HL-60 (cell line): ENCODE measurements around the gene GPS2.

ENCODE experiments used
- DNase-seq, 2 experiments: peaks; one replicate each; pipeline ENCODE4 v3.0.0-alpha.2; 2010 to 2020; ENCODE audit warnings: low read depth in 1 of 2, low spot score in 1 of 2
- H3K27ac ChIP-seq: fragments of 250-450 bp; sonication (Bioruptor Pico); replicated peaks from 2 replicates; pipeline ENCODE4 v1.5.1; 2020; ENCODE audit warnings: mild to moderate bottlenecking, moderate library complexity
- H3K27me3 ChIP-seq: fragments of 250-450 bp; sonication (Bioruptor Pico); 2 replicates; pipeline ENCODE4 v1.5.1; 2021; ENCODE audit warnings: mild to moderate bottlenecking, moderate library complexity; ENCODE audit not compliant: insufficient read depth, poor library complexity, severe bottlenecking
- H3K4me3 ChIP-seq: replicated peaks from 2 replicates; pipeline ENCODE4 v1.5.1; 2011; ENCODE audit warnings: mild to moderate bottlenecking, control low read depth, low read length; ENCODE audit not compliant: insufficient read depth
- CTCF ChIP-seq: IDR thresholded peaks from one replicate; pipeline ENCODE4 v1.5.1; 2011; ENCODE audit warnings: low read length, control low read depth, inconsistent platforms; ENCODE audit not compliant: insufficient read depth
- GABPA ChIP-seq: IDR thresholded peaks from 2 replicates; pipeline ENCODE4 v1.6.1; 2012; ENCODE audit warnings: low read depth
- POLR2AphosphoS5 ChIP-seq: IDR thresholded peaks from 2 replicates; pipeline ENCODE4 v1.6.1; 2012; ENCODE audit warnings: low read depth
- REST ChIP-seq: IDR thresholded peaks from 2 replicates; pipeline ENCODE4 v1.6.1; 2012; ENCODE audit warnings: low read depth; ENCODE audit not compliant: insufficient replicate concordance
- SPI1 ChIP-seq: IDR thresholded peaks from 2 replicates; pipeline ENCODE4 v1.6.1; 2012; ENCODE audit warnings: low read depth, mild to moderate bottlenecking, borderline replicate concordance

The GPS2 gene

GRCh38 chr17:7293159-7293558, 22.0 kb downstream of the GPS2 start:
- peak in 1 of 2 experiments; percentile 20 for DNase-seq
- Histone ChIP-seq H3K4me3 (no peak overlapping the region), H3K27ac (no peak overlapping the region), H3K27me3 (peaks cover 2% of the 10 kb centered on the region)
- TF ChIP-seq SPI1 = no peak
- TF ChIP-seq CTCF = no peak
- TF ChIP-seq POLR2AphosphoS5 = 0 out of 2 replicates have a peak, but pooled peaks have one; percentile 49
- no peak for TF ChIP-seq REST

- Histone ChIP-seq H3K27ac (no peak overlapping the region), H3K27me3 (peaks cover 2% of the 10 kb centered on the region), H3K4me3 (no peak overlapping the region)
- DNase-seq = no peak
- TF ChIP-seq GABPA (no peak), CTCF (no peak), POLR2AphosphoS5 (no peak), REST (no peak), SPI1 (no peak)
These were observed 22.4 kb downstream of the GPS2 start for GRCh38 chr17:7292729-7293128.

GRCh38 chr17:7292194-7292593, 23.0 kb downstream of the GPS2 start:
- H3K4me3 ChIP-seq = no peak overlapping the region
- DNase-seq = no peak
- peaks cover 2% of the 10 kb centered on the region for H3K27me3 ChIP-seq
- H3K27ac ChIP-seq = no peak overlapping the region
- TF ChIP-seq SPI1 (no peak), GABPA (no peak), CTCF (no peak), REST (no peak), POLR2AphosphoS5 (no peak)
